ENCODE data around the gene PLA2G12B. TPM values are rescaled to one million over a fixed set of nuclear protein-coding genes. Genes with fewer than 3 reads are reported as not detected.

PLA2G12B gene
- polyA plus RNA-seq, 2 of the 4 experiments (the other 2 are of a cell fraction): not detected

- no peak for TF ChIP-seq MAX (IDR thresholded peaks at IDR 0.05)
- TF ChIP-seq CEBPB (IDR thresholded peaks at IDR 0.05): no peak
- no peak for TF ChIP-seq CTCF (IDR thresholded peaks at IDR 0.05)
- TF ChIP-seq TP53 (CRISPR knock-in tag; IDR thresholded peaks at IDR 0.05): no peak
- no peak for TF ChIP-seq KDM5A (IDR thresholded peaks at IDR 0.05)
- no peak for TF ChIP-seq KDM1A (IDR thresholded peaks at IDR 0.05; ENCODE audit: low read depth)
- no peak for TF ChIP-seq BHLHE40 (IDR thresholded peaks at IDR 0.05; ENCODE audit: low read depth, low read length)
- no peak for TF ChIP-seq NR3C1 (IDR thresholded peaks at IDR 0.05)
- TF ChIP-seq GATA3 (IDR thresholded peaks at IDR 0.05; ENCODE audit: borderline replicate concordance): no peak
- TF ChIP-seq ELK1 (IDR thresholded peaks at IDR 0.05; ENCODE audit: low read depth, low read length): no peak
- no peak for TF ChIP-seq POLR2AphosphoS2 (conservative IDR thresholded peaks at IDR 0.05; ENCODE audit: low read length)
- no peak for TF ChIP-seq RARB (CRISPR knock-in tag; IDR thresholded peaks at IDR 0.05)
- TF ChIP-seq ATOH8 (CRISPR knock-in tag; IDR thresholded peaks at IDR 0.05; ENCODE audit: low read depth): no peak
- TF ChIP-seq HOXA7 (CRISPR knock-in tag; IDR thresholded peaks at IDR 0.05): no peak
- no peak for TF ChIP-seq HOXB5 (CRISPR knock-in tag; IDR thresholded peaks at IDR 0.05)
- TF ChIP-seq TFCP2L1 (CRISPR knock-in tag; IDR thresholded peaks at IDR 0.05): no peak
- H3K27ac ChIP-seq: no peak overlapping the region
- WGBS (ENCODE audit: missing lambda C conversion rate): 83% methylated on average over 5 of the region's 5 CpGs
- CTCF ChIA-PET: no interaction called here
- H3K9me3 ChIP-seq: no peaks in the 10 kb centered on the region
- POLR2A ChIA-PET: no interaction called here
- no peak overlapping the region for H3K4me2 ChIP-seq
- H3K4me1 ChIP-seq: no peaks in the 10 kb centered on the region
- DNase-seq (ENCODE audit: low read depth in 1 of 2, low spot score in 1 of 2) (no peak), ATAC-seq (no peak), FAIRE-seq (no peak)
- H3K4me3 ChIP-seq: no peak overlapping the region
Measured at GRCh38 chr10:72928798-72929197, 25.8 kb downstream of the PLA2G12B start.

- DNase-seq (ENCODE audit: low read depth in 1 of 2, low spot score in 1 of 2): no peak
- TF ChIP-seq RFX5 (IDR thresholded peaks at IDR 0.05): no peak
- TF ChIP-seq ZFP36 (IDR thresholded peaks at IDR 0.05; ENCODE audit: borderline replicate concordance, partially characterized antibody): no peak
- no peak for TF ChIP-seq CEBPB (IDR thresholded peaks at IDR 0.05)
- ChIA-PET CTCF (interaction anchor here (1.6 kb wide), 1 partner anchor 57 kb away, joined by 3 read pairs; no protein-coding TSS in a partner anchor), POLR2A (no interaction called here)
- no peak for ATAC-seq
- no peak overlapping the region for H3K4me2 ChIP-seq
- 74% methylated on average over 5 of the region's 5 CpGs for WGBS (ENCODE audit: missing lambda C conversion rate)
- H3K27ac ChIP-seq: no peak overlapping the region
- no peaks in the 10 kb centered on the region for H3K4me1 ChIP-seq
- H3K4me3 ChIP-seq: no peak overlapping the region
- no peaks in the 10 kb centered on the region for H3K9me3 ChIP-seq
- no peak for FAIRE-seq
Measured at GRCh38 chr10:72927485-72927884, 27.1 kb downstream of the PLA2G12B start.

- peak; percentile 34 to 55; a peak in 5 of 6 replicates for ATAC-seq
- H3K4me2 ChIP-seq: no peak overlapping the region
- TF ChIP-seq EHMT2 (IDR thresholded peaks at IDR 0.05; ENCODE audit: low read depth): no peak
- FAIRE-seq: no peak
- H3K4me3 ChIP-seq: no peak overlapping the region
- ChIA-PET CTCF (interaction anchor here (0.7 kb wide), 1 partner anchor 16 kb away, joined by 3 read pairs; no protein-coding TSS in a partner anchor), POLR2A (no interaction called here)
- no peak overlapping the region for H3K27ac ChIP-seq
- 76% methylated on average over 3 of the region's 3 CpGs for WGBS (ENCODE audit: missing lambda C conversion rate)
- H3K9me3 ChIP-seq: no peaks in the 10 kb centered on the region
- no peak for DNase-seq (ENCODE audit: low read depth in 1 of 2, low spot score in 1 of 2)
- no peaks in the 10 kb centered on the region for H3K4me1 ChIP-seq
Measured at GRCh38 chr10:72925951-72926465, 28.6 kb downstream of the PLA2G12B start.

All from A549 (cell line).